NCI-H510A (cell line): Measurements from ENCODE around the gene AKTIP.
A peak's percentile ranks its signal among the peaks of the same experiment; 100 is the strongest.
"Not testable (repeated sequence)": the region's sequence is repeated elsewhere in the genome, so short reads cannot be mapped to it uniquely, and the experiment has no call there.

Experiments used
- DNase-seq: peaks from one replicate; lab custom pipeline; 2025; lab: John Stamatoyannopoulos, UW

Gene AKTIP

GRCh38 chr16:53515811-53516210 lies 12.8 kb upstream of the AKTIP start:
- DNase-seq: no peak

DNA sequence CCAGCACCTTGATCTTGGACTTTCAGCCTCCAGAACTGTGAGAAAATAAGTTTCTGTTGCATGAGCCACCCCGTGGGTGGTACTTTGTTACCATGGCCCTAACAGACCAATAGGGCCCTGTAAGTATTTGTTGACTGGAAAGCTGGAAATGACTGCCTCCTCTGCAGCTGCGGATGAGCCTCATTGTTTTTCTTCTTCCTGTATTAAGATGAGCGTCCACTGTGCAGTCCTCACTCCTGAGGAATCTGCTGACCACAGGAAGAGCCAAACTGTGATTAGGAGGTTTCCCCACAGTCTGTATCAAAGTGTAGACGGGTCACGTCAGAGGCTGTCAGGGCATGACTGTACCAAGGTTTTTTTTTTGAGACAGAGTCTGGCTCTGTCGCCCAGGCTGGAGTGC lies 12.2 kb upstream of the AKTIP start:
- DNase-seq: no peak

DNA sequence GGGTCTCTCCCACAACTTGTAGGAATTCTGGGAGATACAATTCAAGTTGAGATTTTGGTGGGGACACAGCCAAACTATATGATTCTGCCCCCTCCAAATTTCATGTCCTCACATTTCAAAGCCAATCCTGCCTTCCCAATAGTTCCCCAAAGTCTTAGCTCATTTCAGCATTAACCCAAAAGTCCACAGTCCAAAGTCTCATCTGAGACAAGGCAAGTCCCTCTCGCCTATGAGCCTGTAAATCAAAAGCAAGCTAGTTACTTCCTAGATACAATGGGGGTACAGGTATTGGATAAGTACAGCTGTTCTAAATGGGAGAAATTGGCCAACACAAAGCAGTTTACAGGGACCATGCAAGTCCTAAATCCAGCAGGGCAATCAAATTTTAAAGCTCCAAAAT lies 9.8 kb upstream of the AKTIP start:
- not testable (repeated sequence) for DNase-seq

- peak; percentile 69 for DNase-seq
Observed at GRCh38 chr16:53511403-53512280, 8.6 kb upstream of the AKTIP start.

- no peak for DNase-seq
Observed at GRCh38 chr16:53511084-53511402, 8.0 kb upstream of the AKTIP start.

- no peak for DNase-seq
Observed at GRCh38 chr16:53510704-53511070, 7.7 kb upstream of the AKTIP start.

- peak; percentile 29 for DNase-seq
Observed at GRCh38 chr16:53509906-53510703, 7.1 kb upstream of the AKTIP start.

GRCh38 chr16:53507464-53508179 lies 4.6 kb upstream of the AKTIP start:
- DNase-seq: no peak

DNA sequence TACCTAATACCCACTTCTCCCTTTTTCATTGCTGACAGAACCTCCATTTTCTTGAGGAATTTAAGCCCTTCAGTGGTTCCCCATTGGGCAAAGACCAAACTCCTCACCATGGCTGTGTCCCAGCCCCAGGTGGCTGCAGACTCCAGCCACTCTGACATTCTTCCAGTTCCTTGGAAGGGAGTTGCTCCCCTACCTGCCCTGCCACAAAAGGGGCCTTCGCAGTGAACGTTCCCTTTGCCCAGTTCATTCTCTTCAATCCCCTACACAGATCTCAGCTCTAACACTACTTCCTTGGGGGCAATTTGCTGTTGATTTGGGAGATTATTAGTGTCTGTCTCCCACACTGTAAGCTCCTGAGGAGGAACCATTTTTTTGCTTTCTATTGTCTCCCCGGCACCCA lies 3.2 kb upstream of the AKTIP start:
- no peak for DNase-seq

GRCh38 chr16:53504665-53505064 lies 1.7 kb upstream of the AKTIP start:
- no peak for DNase-seq

GRCh38 chr16:53503991-53504663 lies 1.1 kb upstream of the AKTIP start:
- no peak for DNase-seq

DNA sequence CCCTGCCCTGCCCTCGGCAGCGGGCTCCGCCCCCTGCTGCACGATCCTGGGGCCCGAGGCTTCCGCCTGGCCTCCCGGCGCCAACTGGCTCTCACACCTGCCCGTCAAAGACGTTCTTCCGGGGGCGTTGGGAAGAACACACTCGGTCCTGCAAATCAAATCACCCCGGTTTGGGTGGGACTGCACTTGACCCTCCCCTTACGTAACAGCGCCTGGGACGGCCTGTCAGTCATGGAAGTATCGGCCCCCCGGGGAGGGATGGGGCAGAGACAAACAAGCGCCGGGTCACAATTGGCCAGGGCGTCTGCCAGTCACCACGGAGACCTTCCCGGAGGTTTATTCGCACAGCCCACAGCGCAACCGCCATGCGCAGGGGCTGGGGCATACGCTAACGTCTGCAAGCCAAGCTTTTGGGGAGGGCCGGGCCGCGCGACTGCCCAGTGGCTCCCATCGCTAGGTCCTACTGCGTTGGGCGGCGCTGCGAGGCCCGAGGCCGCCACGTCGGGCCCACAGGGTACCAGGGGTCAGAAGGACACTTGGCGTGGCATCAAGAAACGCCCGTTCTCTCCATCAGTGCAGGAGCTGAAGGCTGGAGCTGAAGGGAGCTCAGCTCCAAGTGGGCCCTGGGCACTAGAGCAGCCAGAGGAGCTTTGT lies 388 bp upstream of the AKTIP start:
- peak; percentile 99 for DNase-seq

- no peak for DNase-seq
Observed at GRCh38 chr16:53501216-53501859, 1.7 kb downstream of the AKTIP start.

- DNase-seq: no peak
Observed at GRCh38 chr16:53498984-53499383, 4.0 kb downstream of the AKTIP start.

DNA sequence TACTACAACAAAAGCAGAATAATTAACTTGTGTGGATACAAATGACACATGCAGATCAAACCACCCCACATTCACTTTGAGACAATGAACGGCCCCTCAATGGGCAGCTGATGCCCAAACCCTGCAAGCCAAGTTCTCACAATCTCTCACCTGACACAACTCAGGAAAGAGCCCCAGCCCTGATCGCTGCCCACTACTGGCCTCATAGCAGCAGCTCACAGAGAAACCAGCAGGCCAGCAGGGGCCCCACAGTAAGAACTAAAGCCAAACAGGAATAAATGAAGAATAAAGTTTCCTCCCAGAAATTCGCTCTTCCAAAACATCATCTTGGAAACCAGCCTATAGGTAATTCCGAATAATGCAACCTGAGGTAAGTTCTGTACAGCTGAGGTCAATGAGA lies 7.7 kb downstream of the AKTIP start:
- no peak for DNase-seq

- DNase-seq: no peak
Observed at GRCh38 chr16:53494636-53495035, 8.4 kb downstream of the AKTIP start.

DNA sequence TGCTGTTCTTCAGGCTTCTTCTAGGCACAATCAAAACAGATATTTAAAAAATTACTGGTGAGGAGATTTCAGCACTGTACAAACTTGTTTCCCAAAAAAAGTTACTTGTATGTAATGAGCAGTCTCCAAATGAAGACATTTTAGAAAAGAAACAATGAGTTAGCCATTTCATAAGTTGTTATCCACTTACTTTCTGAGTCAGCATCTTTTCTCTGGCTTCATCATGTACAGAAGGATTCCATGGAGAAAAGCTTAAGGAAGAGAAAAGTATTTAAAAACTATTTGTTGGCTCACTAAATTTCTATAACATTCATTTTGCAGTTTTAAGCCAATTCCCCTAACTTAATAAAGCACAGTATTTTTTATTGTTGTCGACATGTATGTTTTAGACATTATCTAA lies 10.5 kb downstream of the AKTIP start:
- DNase-seq: no peak

DNA sequence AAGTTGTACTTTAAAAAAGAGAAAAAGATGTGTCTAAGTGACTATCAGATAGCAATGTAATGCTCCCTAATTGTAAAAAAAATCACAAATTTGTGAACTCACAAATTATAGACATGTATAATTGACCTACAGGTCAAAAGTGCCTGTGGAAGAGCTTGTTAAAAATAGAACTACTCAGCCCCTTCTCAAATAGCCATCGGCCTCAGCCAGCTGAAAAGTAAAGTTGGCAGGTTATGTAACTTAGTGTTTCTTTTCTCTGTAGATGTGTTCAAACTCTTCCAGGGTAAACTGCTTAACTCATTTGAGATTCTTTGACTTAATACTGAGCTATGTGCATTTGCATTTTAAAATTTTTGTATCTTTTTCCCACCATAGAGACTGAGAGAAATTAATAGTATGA lies 13.3 kb downstream of the AKTIP start:
- no peak for DNase-seq

DNA sequence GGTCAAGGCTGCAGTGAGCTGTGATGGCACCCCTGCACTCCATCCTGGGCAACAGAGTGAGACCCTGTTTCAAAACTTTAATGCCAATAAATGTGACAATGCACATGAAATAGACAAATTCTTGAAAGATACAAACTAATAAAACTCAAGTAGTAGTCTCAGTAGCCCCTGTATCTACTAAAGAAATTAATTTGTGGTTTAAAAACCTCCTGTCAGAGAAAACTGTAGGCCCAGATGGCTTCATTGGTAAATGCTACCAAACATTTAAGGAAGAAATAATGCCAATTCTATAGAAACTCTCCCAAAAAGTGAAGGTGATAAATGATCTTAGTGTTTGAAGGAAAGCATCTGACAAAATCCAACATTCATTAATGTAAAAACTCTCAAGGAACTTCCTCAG lies 16.8 kb downstream of the AKTIP start:
- DNase-seq: no peak

GRCh38 chr16:53484542-53484941 lies 18.5 kb downstream of the AKTIP start:
- DNase-seq: no peak

DNA sequence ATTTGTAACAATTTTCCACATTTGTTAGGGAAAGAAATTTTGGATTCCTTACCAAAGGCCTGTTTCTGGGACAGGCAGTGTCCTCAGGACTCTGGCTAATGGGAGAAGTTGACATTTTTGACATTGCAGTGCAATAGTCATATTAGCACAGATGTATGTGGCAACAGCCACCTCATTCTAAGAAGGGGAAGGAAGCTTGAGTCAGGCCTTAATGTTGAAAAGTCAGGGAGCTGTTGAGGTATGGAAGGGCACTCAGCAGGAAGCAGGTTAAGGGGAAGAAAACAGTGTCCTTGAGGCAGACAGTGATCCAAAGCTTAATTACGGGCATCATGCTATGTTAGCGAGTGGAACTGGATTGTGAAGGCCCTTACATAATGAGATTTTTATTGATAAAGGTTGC lies 20.9 kb downstream of the AKTIP start:
- DNase-seq: no peak
